ENCODE measurements around the gene RC3H2.
"Not testable (repeated sequence)": the region's sequence is repeated elsewhere in the genome, so short reads cannot be mapped to it uniquely, and the experiment has no call there.

The RC3H2 gene

DNA sequence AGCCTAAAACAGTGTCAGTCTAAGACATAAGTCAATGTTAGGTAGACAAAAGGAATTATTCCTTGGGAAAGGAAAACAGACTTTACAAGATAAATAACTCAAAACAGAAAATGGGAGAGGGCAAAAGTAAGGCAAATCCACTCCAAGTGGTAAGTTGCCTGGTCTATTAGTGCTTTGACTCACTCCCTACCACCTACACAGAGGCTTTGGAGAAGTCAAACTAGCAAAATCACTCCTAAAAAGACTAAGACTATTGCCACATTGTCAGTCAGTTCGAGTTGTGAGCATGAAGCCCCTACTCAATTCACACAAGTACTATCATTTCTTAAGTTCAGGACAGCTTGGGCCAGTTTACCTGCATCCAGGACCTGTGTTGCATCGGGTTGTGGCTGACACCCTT lies 13.2 kb upstream of the RC3H2 start:
- Histone ChIP-seq H3K4me1 (ENCODE audit: control insufficient read depth, insufficient read depth, low read length, unreplicated experiment) (no peaks in the 10 kb centered on the region), H3K79me2 (ENCODE audit: control insufficient read depth, insufficient read depth, low read length, unreplicated experiment) (no peaks in the 10 kb centered on the region), H3K27ac (ENCODE audit: low read depth, low read length) (no peak overlapping the region), H3K27me3 (ENCODE audit: insufficient read depth, low read length) (no peaks in the 10 kb centered on the region), H2AFZ (ENCODE audit: low read length, unreplicated experiment) (no peak overlapping the region), H3K36me3 (ENCODE audit: insufficient read depth, low read length) (no peaks in the 10 kb centered on the region), H3K4me3 (ENCODE audit: low read depth, low read length) (no peak overlapping the region)

DNA sequence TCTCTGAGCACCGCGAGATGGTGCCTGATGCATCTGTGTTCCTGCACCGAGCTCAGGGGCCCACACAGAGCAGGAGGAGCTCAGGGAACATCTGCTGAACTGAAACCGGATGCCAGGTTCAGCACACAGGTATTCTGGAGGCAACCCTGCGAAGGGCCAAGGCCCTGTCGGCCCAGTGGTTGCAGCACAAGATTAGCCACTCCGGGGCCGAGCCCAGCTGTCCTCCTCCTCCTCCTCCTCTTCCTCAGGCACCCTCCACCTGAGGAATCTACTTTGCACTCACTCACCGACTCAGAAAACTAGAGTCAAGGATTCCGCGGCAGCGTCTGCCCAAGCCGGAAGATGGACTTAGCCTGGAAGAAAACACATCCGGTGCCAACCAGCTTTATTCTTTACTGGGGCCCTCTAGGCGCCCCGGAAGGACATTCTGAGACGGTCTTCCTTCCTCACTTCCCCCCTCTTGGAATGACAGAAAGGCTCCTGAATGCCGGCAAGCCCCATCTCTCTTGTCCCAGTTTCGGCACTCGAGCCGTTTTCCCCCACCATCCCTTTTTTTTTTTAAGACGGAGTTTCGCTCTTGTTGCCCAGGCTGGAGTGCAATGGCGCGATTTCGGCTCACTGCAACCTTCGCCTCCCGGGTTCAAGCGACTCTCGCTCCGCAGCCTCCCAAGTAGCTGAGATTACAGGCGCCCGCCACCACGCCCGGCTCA lies 8.0 kb upstream of the RC3H2 start, which contains the start of gene ZBTB6:
TSS of gene ZBTB6 (minus strand) at position 360 of the 710 bp plus-strand sequence. CDS start 1,251 bp downstream, outside the sequence.
- Histone ChIP-seq H2AFZ (ENCODE audit: low read length, unreplicated experiment) (peak within 1 kb of the TSS; percentile 92), H3K4me3 (ENCODE audit: low read depth, low read length) (peak within 1 kb of the TSS; percentile 88), H3K27ac (ENCODE audit: low read depth, low read length) (peak within 1 kb of the TSS; percentile 80), H3K4me1 (ENCODE audit: control insufficient read depth, insufficient read depth, low read length, unreplicated experiment) (peaks cover 11% of the 10 kb centered on the region), H3K27me3 (ENCODE audit: insufficient read depth, low read length) (no peaks in the 10 kb centered on the region), H3K36me3 (ENCODE audit: insufficient read depth, low read length) (peaks cover 20% of the 10 kb centered on the region), H3K79me2 (ENCODE audit: control insufficient read depth, insufficient read depth, low read length, unreplicated experiment) (peaks cover 29% of the 10 kb centered on the region)

DNA sequence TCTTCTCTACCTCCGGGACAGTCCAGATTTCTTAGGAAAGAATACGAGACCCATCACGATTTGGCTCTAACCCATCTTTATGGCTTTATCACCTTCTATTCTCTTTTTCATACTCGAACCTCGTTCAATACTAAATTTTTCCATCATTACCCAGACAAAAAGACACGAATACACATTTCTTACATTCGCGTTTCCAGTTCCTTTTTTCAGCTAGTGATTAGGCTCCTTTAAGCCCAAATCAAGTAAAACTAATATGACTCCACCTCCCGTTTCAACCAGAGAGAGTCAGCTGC lies 7.5 kb upstream of the RC3H2 start:
- H3K36me3 ChIP-seq (ENCODE audit: insufficient read depth, low read length), result peaks cover 20% of the 10 kb centered on the region
- H3K27me3 ChIP-seq (ENCODE audit: insufficient read depth, low read length), result no peaks in the 10 kb centered on the region
- H2AFZ ChIP-seq (ENCODE audit: low read length, unreplicated experiment), result peak overlapping the region; percentile 92
- peak overlapping the region; percentile 80 for H3K27ac ChIP-seq (ENCODE audit: low read depth, low read length)
- peaks cover 11% of the 10 kb centered on the region for H3K4me1 ChIP-seq (ENCODE audit: control insufficient read depth, insufficient read depth, low read length, unreplicated experiment)
- H3K79me2 ChIP-seq (ENCODE audit: control insufficient read depth, insufficient read depth, low read length, unreplicated experiment), result peaks cover 29% of the 10 kb centered on the region
- peak overlapping the region; percentile 88 for H3K4me3 ChIP-seq (ENCODE audit: low read depth, low read length)

DNA sequence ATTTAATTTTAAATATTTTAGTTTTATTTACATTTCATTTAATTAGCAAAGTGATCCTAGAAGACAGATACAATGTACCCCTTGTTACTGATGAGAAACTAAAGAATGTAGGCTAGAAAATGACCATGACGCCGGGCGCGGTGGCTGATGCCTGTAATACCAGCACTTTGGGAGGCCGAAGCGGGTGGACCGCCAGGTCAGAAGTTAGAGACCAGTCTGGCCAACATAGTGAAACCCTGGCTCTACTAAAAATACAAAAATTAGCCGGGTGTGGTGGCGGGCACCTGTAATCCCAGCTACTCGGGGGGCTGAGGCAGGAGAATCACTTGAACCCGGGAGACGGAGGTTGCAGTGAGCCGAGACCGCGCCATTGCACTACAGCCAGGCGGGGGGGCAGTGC lies 963 bp upstream of the RC3H2 start:
- H3K4me1 ChIP-seq (ENCODE audit: control insufficient read depth, insufficient read depth, low read length, unreplicated experiment); H3K27ac ChIP-seq (ENCODE audit: low read depth, low read length); H2AFZ ChIP-seq (ENCODE audit: low read length, unreplicated experiment); H3K4me3 ChIP-seq (ENCODE audit: low read depth, low read length); H3K27me3 ChIP-seq (ENCODE audit: insufficient read depth, low read length): not testable (repeated sequence)
- peaks cover 14% of the 10 kb centered on the region for H3K36me3 ChIP-seq (ENCODE audit: insufficient read depth, low read length)
- peaks cover 48% of the 10 kb centered on the region for H3K79me2 ChIP-seq (ENCODE audit: control insufficient read depth, insufficient read depth, low read length, unreplicated experiment)

DNA sequence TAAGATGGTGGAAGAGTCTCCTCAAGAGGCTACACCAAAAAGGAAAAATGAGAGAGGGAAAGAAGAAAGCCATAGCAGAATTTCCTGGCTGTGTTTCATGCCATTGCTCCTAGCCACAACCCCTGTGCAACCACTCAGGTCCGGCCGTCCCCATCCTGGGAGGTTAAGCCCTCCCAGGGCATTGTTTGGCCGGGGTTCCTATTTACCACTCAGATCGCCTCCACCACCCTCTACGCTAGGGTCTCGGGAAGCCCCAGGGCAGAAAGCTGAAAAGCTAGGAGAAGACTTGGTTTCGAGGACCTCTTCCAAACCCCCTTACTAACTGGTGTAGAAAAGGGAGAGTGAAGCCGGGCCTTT lies 715 bp downstream of the RC3H2 start:
- 0 out of 2 replicates have a peak, but pooled peaks cover 4% of the 10 kb centered on the region for H3K36me3 ChIP-seq (ENCODE audit: insufficient read depth, low read length)
- peak overlapping the region; percentile 98 for H3K4me3 ChIP-seq (ENCODE audit: low read depth, low read length)
- peaks cover 15% of the 10 kb centered on the region for H3K4me1 ChIP-seq (ENCODE audit: control insufficient read depth, insufficient read depth, low read length, unreplicated experiment)
- peaks cover 56% of the 10 kb centered on the region for H3K79me2 ChIP-seq (ENCODE audit: control insufficient read depth, insufficient read depth, low read length, unreplicated experiment)
- peak overlapping the region; percentile 59 for H2AFZ ChIP-seq (ENCODE audit: low read length, unreplicated experiment)
- H3K27ac ChIP-seq (ENCODE audit: low read depth, low read length), result peak overlapping the region; percentile 86
- H3K27me3 ChIP-seq (ENCODE audit: insufficient read depth, low read length), result no peaks in the 10 kb centered on the region

DNA sequence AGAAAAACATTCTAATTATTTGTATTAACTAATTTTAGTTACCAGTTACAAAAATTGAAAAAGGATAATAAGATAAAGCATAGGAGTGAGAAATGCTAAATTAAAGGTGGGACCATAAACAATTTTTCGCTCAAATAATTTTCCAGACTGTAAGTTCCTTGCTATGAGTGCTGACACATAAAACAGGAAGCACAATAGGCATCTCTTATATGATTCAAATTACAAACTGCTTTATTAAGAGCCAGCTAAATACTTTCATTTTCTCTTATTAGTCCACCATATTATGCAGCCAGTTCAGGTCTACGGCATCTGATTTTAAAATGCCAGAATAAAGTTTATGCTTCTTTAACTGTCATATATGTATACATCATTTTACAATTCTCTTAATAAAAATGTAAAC lies 4.4 kb downstream of the RC3H2 start:
- Histone ChIP-seq H2AFZ (ENCODE audit: low read length, unreplicated experiment) (no peak overlapping the region), H3K27ac (ENCODE audit: low read depth, low read length) (peak overlapping the region; percentile 29), H3K27me3 (ENCODE audit: insufficient read depth, low read length) (no peaks in the 10 kb centered on the region), H3K36me3 (ENCODE audit: insufficient read depth, low read length) (peaks cover 10% of the 10 kb centered on the region), H3K4me3 (ENCODE audit: low read depth, low read length) (peak overlapping the region; percentile 66), H3K79me2 (ENCODE audit: control insufficient read depth, insufficient read depth, low read length, unreplicated experiment) (peaks cover 90% of the 10 kb centered on the region), H3K4me1 (ENCODE audit: control insufficient read depth, insufficient read depth, low read length, unreplicated experiment) (peaks cover 32% of the 10 kb centered on the region)

DNA sequence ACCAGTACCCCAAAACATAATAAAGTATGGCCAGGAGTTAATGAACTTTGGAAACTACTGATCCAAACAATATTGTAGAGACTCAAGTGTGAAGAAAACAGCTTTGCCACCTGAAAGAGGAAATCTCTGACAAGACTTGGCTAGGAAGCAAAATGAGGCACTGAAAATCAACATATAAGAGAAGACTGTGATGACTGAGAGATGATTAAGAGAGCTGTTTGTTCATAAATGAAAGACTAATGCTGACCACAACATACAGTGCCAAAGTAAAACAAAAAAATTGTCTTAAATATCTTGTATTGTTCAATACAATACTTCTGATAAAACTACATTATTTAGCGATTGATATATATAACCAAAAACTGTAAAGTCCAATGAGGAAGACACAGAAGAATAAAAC lies 7.2 kb downstream of the RC3H2 start:
- Histone ChIP-seq H2AFZ (ENCODE audit: low read length, unreplicated experiment) (no peak overlapping the region), H3K4me1 (ENCODE audit: control insufficient read depth, insufficient read depth, low read length, unreplicated experiment) (peaks cover 32% of the 10 kb centered on the region), H3K4me3 (ENCODE audit: low read depth, low read length) (no peak overlapping the region), H3K27ac (ENCODE audit: low read depth, low read length) (0 out of 2 replicates have a peak overlapping the region, but pooled peaks have one; percentile 8), H3K79me2 (ENCODE audit: control insufficient read depth, insufficient read depth, low read length, unreplicated experiment) (peaks cover 81% of the 10 kb centered on the region), H3K36me3 (ENCODE audit: insufficient read depth, low read length) (peaks cover 18% of the 10 kb centered on the region), H3K27me3 (ENCODE audit: insufficient read depth, low read length) (no peaks in the 10 kb centered on the region)

DNA sequence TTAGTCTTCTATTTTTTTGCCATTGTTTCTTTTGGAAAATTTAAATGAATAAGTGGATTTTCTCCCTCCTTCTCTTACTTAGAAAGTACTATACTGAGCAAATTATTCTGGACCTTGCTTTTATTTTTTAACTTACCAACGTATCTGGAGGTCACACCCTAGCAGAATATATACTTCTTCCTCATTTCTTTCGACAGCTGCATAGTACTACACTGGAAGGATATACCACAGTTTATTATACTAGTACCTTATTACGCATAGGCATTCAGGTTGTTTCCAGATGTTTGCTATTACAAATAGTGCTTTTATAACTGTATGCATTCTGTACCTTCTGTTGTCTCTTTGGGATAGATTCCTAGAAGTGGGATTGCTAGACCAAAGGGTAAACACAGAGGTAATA lies 16.7 kb downstream of the RC3H2 start:
- Histone ChIP-seq H3K79me2 (ENCODE audit: control insufficient read depth, insufficient read depth, low read length, unreplicated experiment) (no peaks in the 10 kb centered on the region), H3K4me3 (ENCODE audit: low read depth, low read length) (no peak overlapping the region), H3K36me3 (ENCODE audit: insufficient read depth, low read length) (peaks cover 34% of the 10 kb centered on the region), H3K27me3 (ENCODE audit: insufficient read depth, low read length) (no peaks in the 10 kb centered on the region), H3K27ac (ENCODE audit: low read depth, low read length) (no peak overlapping the region), H3K4me1 (ENCODE audit: control insufficient read depth, insufficient read depth, low read length, unreplicated experiment) (no peaks in the 10 kb centered on the region), H2AFZ (ENCODE audit: low read length, unreplicated experiment) (no peak overlapping the region)

DNA sequence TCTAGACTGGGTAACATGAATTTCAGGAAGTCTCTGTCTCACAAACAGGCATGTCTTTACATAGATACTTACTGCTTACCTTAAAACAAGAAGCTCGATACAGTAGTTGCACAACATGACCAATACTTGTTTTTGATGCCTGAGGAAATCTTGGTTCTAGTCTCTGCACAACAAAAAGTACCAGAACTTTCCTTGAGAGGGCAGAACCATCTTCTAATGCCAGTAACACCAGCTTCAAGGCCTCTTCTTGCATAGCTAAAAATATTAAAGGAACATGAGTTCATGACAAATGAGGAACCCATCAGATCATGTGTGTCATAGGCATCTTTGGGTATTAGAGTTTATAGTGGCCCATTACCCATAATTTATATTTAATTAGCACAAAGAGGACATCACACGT lies 22.0 kb downstream of the RC3H2 start:
- Histone ChIP-seq H3K27me3 (ENCODE audit: insufficient read depth, low read length) (no peaks in the 10 kb centered on the region), H3K27ac (ENCODE audit: low read depth, low read length) (no peak overlapping the region), H3K36me3 (ENCODE audit: insufficient read depth, low read length) (peaks cover 30% of the 10 kb centered on the region), H3K4me1 (ENCODE audit: control insufficient read depth, insufficient read depth, low read length, unreplicated experiment) (no peaks in the 10 kb centered on the region), H3K79me2 (ENCODE audit: control insufficient read depth, insufficient read depth, low read length, unreplicated experiment) (no peaks in the 10 kb centered on the region), H2AFZ (ENCODE audit: low read length, unreplicated experiment) (no peak overlapping the region), H3K4me3 (ENCODE audit: low read depth, low read length) (no peak overlapping the region)

DNA sequence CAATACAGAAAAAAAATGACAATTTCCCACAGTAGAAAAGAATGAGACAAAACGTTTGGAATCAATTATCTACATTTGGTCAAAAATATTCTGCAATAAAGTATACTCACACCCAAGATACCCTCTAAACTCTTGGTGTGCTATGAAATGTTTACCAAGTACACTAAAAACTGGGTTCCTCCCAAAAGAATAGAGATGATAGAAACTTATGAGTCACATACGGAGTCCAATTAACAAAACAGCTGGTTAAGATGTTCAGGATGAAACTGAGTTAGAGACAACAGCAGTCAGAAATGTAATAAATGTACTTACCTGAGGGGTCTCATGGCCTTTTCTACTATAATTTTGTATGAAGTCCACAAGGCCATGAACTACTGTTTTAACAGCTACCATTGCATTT lies 25.7 kb downstream of the RC3H2 start:
- peaks cover 35% of the 10 kb centered on the region for H3K36me3 ChIP-seq (ENCODE audit: insufficient read depth, low read length)
- no peak overlapping the region for H3K4me3 ChIP-seq (ENCODE audit: low read depth, low read length)
- H3K27me3 ChIP-seq (ENCODE audit: insufficient read depth, low read length), result no peaks in the 10 kb centered on the region
- no peaks in the 10 kb centered on the region for H3K4me1 ChIP-seq (ENCODE audit: control insufficient read depth, insufficient read depth, low read length, unreplicated experiment)
- no peak overlapping the region for H2AFZ ChIP-seq (ENCODE audit: low read length, unreplicated experiment)
- no peak overlapping the region for H3K27ac ChIP-seq (ENCODE audit: low read depth, low read length)
- H3K79me2 ChIP-seq (ENCODE audit: control insufficient read depth, insufficient read depth, low read length, unreplicated experiment), result no peaks in the 10 kb centered on the region

DNA sequence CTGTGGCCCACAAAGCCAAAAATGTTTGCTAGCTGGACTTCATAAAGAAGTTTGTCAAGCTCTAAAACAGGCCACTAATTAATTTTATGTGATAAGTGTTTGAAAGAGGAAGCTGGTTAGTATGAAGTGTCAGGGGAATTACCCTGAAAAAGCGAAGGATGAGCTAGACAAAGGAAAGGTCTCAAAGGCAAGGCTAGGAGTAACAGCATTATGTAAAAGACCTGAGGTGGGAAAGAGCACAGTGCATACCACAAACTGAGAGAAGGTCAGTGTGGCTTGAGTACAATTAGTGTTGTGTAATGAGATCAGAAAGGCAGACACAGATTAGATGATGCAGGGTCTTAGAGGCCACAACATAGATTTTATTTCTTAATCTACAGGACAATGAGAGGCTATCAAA lies 29.6 kb downstream of the RC3H2 start:
- H3K36me3 ChIP-seq (ENCODE audit: insufficient read depth, low read length), result peaks cover 29% of the 10 kb centered on the region
- H3K27ac ChIP-seq (ENCODE audit: low read depth, low read length), result no peak overlapping the region
- no peaks in the 10 kb centered on the region for H3K79me2 ChIP-seq (ENCODE audit: control insufficient read depth, insufficient read depth, low read length, unreplicated experiment)
- no peaks in the 10 kb centered on the region for H3K4me1 ChIP-seq (ENCODE audit: control insufficient read depth, insufficient read depth, low read length, unreplicated experiment)
- H3K27me3 ChIP-seq (ENCODE audit: insufficient read depth, low read length), result no peaks in the 10 kb centered on the region
- no peak overlapping the region for H2AFZ ChIP-seq (ENCODE audit: low read length, unreplicated experiment)
- no peak overlapping the region for H3K4me3 ChIP-seq (ENCODE audit: low read depth, low read length)

Data from ACC112 (cell line).